GM21526 (cell line): Measurements from ENCODE around the gene MLLT3.

Experiments used
- ATAC-seq: cut with Tn5 transposase; IDR thresholded peaks from one replicate; pipeline ENCODE4 v1.9.1; 2021; ENCODE audit warnings: moderate library complexity; ENCODE audit not compliant: unreplicated experiment, low FRiP score

The MLLT3 gene

GRCh38 chr9:20562051-20562450 lies 60.2 kb downstream of the MLLT3 start:
- no peak for ATAC-seq

- ATAC-seq: no peak
These were observed 60.8 kb downstream of the MLLT3 start for GRCh38 chr9:20561531-20561930.

- no peak for ATAC-seq
These were observed 62.9 kb downstream of the MLLT3 start for GRCh38 chr9:20559231-20559890.

GRCh38 chr9:20558566-20559016 lies 63.7 kb downstream of the MLLT3 start:
- peak; percentile 49 for ATAC-seq

GRCh38 chr9:20557890-20558565 lies 64.3 kb downstream of the MLLT3 start:
- no peak for ATAC-seq

- no peak for ATAC-seq
These were observed 65.0 kb downstream of the MLLT3 start for GRCh38 chr9:20557285-20557684.

- no peak for ATAC-seq
These were observed 68.6 kb downstream of the MLLT3 start for GRCh38 chr9:20553558-20554149.

- ATAC-seq: no peak
These were observed 69.3 kb downstream of the MLLT3 start for GRCh38 chr9:20552874-20553557.

GRCh38 chr9:20551835-20552234 lies 70.5 kb downstream of the MLLT3 start:
- ATAC-seq: no peak

- ATAC-seq: no peak
These were observed 71.1 kb downstream of the MLLT3 start for GRCh38 chr9:20551236-20551635.

- ATAC-seq: no peak
These were observed 72.0 kb downstream of the MLLT3 start for GRCh38 chr9:20550326-20550725.

- no peak for ATAC-seq
These were observed 73.2 kb downstream of the MLLT3 start for GRCh38 chr9:20549053-20549452.

GRCh38 chr9:20545023-20545622 lies 77.2 kb downstream of the MLLT3 start:
- ATAC-seq: no peak

GRCh38 chr9:20540169-20540863 lies 82.0 kb downstream of the MLLT3 start:
- ATAC-seq: no peak

GRCh38 chr9:20538956-20539355 lies 83.3 kb downstream of the MLLT3 start:
- no peak for ATAC-seq

- ATAC-seq: no peak
These were observed 84.2 kb downstream of the MLLT3 start for GRCh38 chr9:20538092-20538491.

GRCh38 chr9:20537294-20537693 lies 85.0 kb downstream of the MLLT3 start:
- ATAC-seq: no peak

GRCh38 chr9:20532584-20532983 lies 89.7 kb downstream of the MLLT3 start:
- ATAC-seq: no peak

- ATAC-seq: no peak
These were observed 92.5 kb downstream of the MLLT3 start for GRCh38 chr9:20529837-20530236.

GRCh38 chr9:20528253-20528652 lies 94.0 kb downstream of the MLLT3 start:
- ATAC-seq: no peak
